Measurements from ENCODE around the gene RPL11.
A peak's percentile ranks its signal among the peaks of the same experiment; 100 is the strongest.
"Not testable (repeated sequence)": the region's sequence is repeated elsewhere in the genome, so short reads cannot be mapped to it uniquely, and the experiment has no call there.

RPL11 gene

GRCh38 chr1:23684415-23684814, 7.2 kb upstream of the RPL11 start:
- no peak for DNase-seq (ENCODE audit: low read depth, low spot score)
- TF ChIP-seq CTCF (IDR thresholded peaks at IDR 0.05; ENCODE audit: low read depth, low read length) = no peak
- in situ Hi-C loops (cut with HindIII; ENCODE audit: low sequenced_read_pairs) = no loop called here
- H3K4me3 ChIP-seq (ENCODE audit: low read depth, low read length) = no peak overlapping the region

- in situ Hi-C loops (cut with HindIII; ENCODE audit: low sequenced_read_pairs); H3K4me3 ChIP-seq (ENCODE audit: low read depth, low read length); DNase-seq (ENCODE audit: low read depth, low spot score): not testable (repeated sequence)
These were observed 6.4 kb upstream of the RPL11 start for GRCh38 chr1:23685197-23685596.

GRCh38 chr1:23687680-23688079, 3.9 kb upstream of the RPL11 start:
- H3K4me3 ChIP-seq (ENCODE audit: low read depth, low read length); DNase-seq (ENCODE audit: low read depth, low spot score); in situ Hi-C loops (cut with HindIII; ENCODE audit: low sequenced_read_pairs): not testable (repeated sequence)

GRCh38 chr1:23688281-23688680, 3.3 kb upstream of the RPL11 start:
- H3K4me3 ChIP-seq (ENCODE audit: low read depth, low read length); in situ Hi-C loops (cut with HindIII; ENCODE audit: low sequenced_read_pairs); DNase-seq (ENCODE audit: low read depth, low spot score): not testable (repeated sequence)

GRCh38 chr1:23692308-23692871, 784 bp downstream of the RPL11 start:
- peak overlapping the region; percentile 95 for H3K4me3 ChIP-seq (ENCODE audit: low read depth, low read length)
- TF ChIP-seq CTCF (IDR thresholded peaks at IDR 0.05; ENCODE audit: low read depth, low read length) = no peak
- in situ Hi-C loops (cut with HindIII; ENCODE audit: low sequenced_read_pairs) = no loop called here
- DNase-seq (ENCODE audit: low read depth, low spot score) = no peak

GRCh38 chr1:23693599-23693998, 2.0 kb downstream of the RPL11 start:
- no peak for DNase-seq (ENCODE audit: low read depth, low spot score)
- in situ Hi-C loops (cut with HindIII; ENCODE audit: low sequenced_read_pairs) = no loop called here
- TF ChIP-seq CTCF (IDR thresholded peaks at IDR 0.05; ENCODE audit: low read depth, low read length) = no peak
- peak overlapping the region; percentile 95 for H3K4me3 ChIP-seq (ENCODE audit: low read depth, low read length)

- no peak for DNase-seq (ENCODE audit: low read depth, low spot score)
- in situ Hi-C loops (cut with HindIII; ENCODE audit: low sequenced_read_pairs) = no loop called here
- no peak for TF ChIP-seq CTCF (IDR thresholded peaks at IDR 0.05; ENCODE audit: low read depth, low read length)
- H3K4me3 ChIP-seq (ENCODE audit: low read depth, low read length) = no peak overlapping the region
These were observed 2.8 kb downstream of the RPL11 start for GRCh38 chr1:23694371-23694770.

GRCh38 chr1:23695667-23696066, 4.1 kb downstream of the RPL11 start:
- no peak for TF ChIP-seq CTCF (IDR thresholded peaks at IDR 0.05; ENCODE audit: low read depth, low read length)
- DNase-seq (ENCODE audit: low read depth, low spot score) = no peak
- no peak overlapping the region for H3K4me3 ChIP-seq (ENCODE audit: low read depth, low read length)
- in situ Hi-C loops (cut with HindIII; ENCODE audit: low sequenced_read_pairs) = no loop called here
